GM12892 (cell line): Measurements from ENCODE around the gene MYH16.

Experiments
- POLR2A ChIP-seq: IDR thresholded peaks from 2 replicates; pipeline ENCODE4 v1.6.1; 2011; ENCODE audit warnings: low read depth, low read length, control low read depth
- POLR2AphosphoS5 ChIP-seq: IDR thresholded peaks from 2 replicates; pipeline ENCODE4 v1.6.1; 2011; ENCODE audit warnings: low read depth, low read length, control low read depth

DNA sequence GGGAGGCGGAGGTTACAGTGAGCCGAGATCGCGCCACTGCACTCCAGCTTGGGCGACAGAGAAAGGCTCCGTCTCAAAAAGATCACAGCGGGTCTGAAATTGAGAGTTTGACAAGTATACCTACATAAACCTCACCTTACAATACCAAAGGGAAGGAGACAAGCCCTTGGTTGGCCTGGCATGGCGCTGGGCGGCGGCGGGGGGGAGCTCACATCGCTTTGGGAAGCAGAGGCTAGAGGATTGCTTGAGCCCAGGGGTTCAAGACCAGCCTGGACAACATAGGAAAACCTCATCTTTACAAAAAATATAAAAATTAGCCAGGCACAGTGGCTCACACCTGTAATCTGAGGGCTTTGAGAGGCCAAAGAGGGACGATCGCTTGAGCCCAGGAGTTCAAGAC lies 51.9 kb downstream of the MYH16 start:
- TF ChIP-seq POLR2A (no peak), POLR2AphosphoS5 (no peak)
